GM12878 (cell line): ENCODE data around the gene CIPC. TPM values are rescaled to one million over a fixed set of nuclear protein-coding genes. Genes with fewer than 3 reads are reported as not detected.

Experiments used
- ATAC-seq: fragments of 200-7000 bp; cut with Tn5 transposase; 3 replicates; pipeline ENCODE4 v1.9.1; 2020; ENCODE audit warnings: mild to moderate bottlenecking, moderate library complexity
- BruUV-seq: library from RNA; stranded (reverse); fragments of 400-500 nt; replicated peaks from 2 replicates; lab custom pipeline; 2021; lab: Mats Ljungman, UMichigan
- CTCF ChIA-PET: fragments of 300-600 bp; sonication (Branson Sonifier 250); formaldehyde crosslinking; extraction: SDS; loops from one replicate; lab custom pipeline; 2021; ENCODE audit warnings: inconsistent platforms; lab: Yijun Ruan, JAX
- POLR2A ChIA-PET: fragments of 350-600 bp; formaldehyde crosslinking; extraction: SDS; loops from one replicate; lab custom pipeline; 2021; ENCODE audit warnings: inconsistent platforms; lab: Charles Lee
- RAD21 ChIA-PET: fragments of 300-600 bp; sonication (Branson Sonifier 250); formaldehyde crosslinking; loops from one replicate; lab custom pipeline; 2023; ENCODE audit warnings: antibody characterized with exemption; ENCODE audit not compliant: unreplicated experiment; lab: Charles Lee
- SMC1A ChIA-PET: fragments of 300-600 bp; sonication (Branson Sonifier 250); formaldehyde crosslinking; loops from one replicate; lab custom pipeline; 2023; ENCODE audit not compliant: unreplicated experiment, uncharacterized antibody; lab: Charles Lee
- DNase-seq: peaks from one replicate; pipeline ENCODE4 v3.0.0-alpha.2; 2011; ENCODE audit warnings: low read depth, low spot score
- FAIRE-seq: peaks from 3 replicates; lab custom pipeline; 2011; peaks lifted over from hg19 to GRCh38; lab: Jason Lieb, UNC
- H2AFZ ChIP-seq: 2 replicates; pipeline ENCODE4 v1.6.0; 2011; ENCODE audit warnings: low read depth, low read length, control low read depth; ENCODE audit not compliant: control insufficient read depth
- H3K27ac ChIP-seq: 2 replicates; pipeline ENCODE4 v1.5.1; 2011; ENCODE audit warnings: control low read depth; ENCODE audit not compliant: control insufficient read depth, insufficient read depth
- H3K27me3 ChIP-seq, 2 experiments: replicated peaks in 1 of 2; 2 replicates each; pipeline versions ENCODE4 v1.6.0 to v1.6.1; 2011; ENCODE audit warnings: low read length in 1 of 2; ENCODE audit not compliant: control insufficient read depth in 2 of 2, insufficient read depth in 2 of 2
- H3K36me3 ChIP-seq, 2 experiments: 2 replicates each; pipeline ENCODE4 v1.5.1; 2011; ENCODE audit warnings: low read length in 1 of 2; ENCODE audit not compliant: control insufficient read depth in 2 of 2, insufficient read depth in 2 of 2
- H3K4me1 ChIP-seq: 2 replicates; pipeline ENCODE4 v1.6.1; 2011; ENCODE audit warnings: mild to moderate bottlenecking, low read length, moderate library complexity, mixed read lengths; ENCODE audit not compliant: control insufficient read depth, insufficient read depth
- H3K4me2 ChIP-seq: 2 replicates; pipeline ENCODE4 v1.6.0; 2011; ENCODE audit warnings: control low read depth; ENCODE audit not compliant: control insufficient read depth, insufficient read depth
- H3K4me3 ChIP-seq: fragments of 200-600 bp; sonication (generic); 2 replicates; pipeline ENCODE4 v1.5.1; 2016
- H3K79me2 ChIP-seq: 2 replicates; pipeline ENCODE4 v1.6.0; 2011; ENCODE audit warnings: low read length; ENCODE audit not compliant: control insufficient read depth, insufficient read depth
- H3K9ac ChIP-seq: 2 replicates; pipeline ENCODE4 v1.8.0; 2011; ENCODE audit warnings: low read length, control low read depth, mixed read lengths; ENCODE audit not compliant: control insufficient read depth, insufficient read depth
- H3K9me3 ChIP-seq: replicated peaks from 3 replicates; pipeline ENCODE4 v1.5.1; 2011; ENCODE audit warnings: mild to moderate bottlenecking, low read length; ENCODE audit not compliant: control insufficient read depth, insufficient read depth
- H4K20me1 ChIP-seq: 2 replicates; pipeline ENCODE4 v1.6.0; 2011; ENCODE audit not compliant: control insufficient read depth, insufficient read depth
- CEBPB ChIP-seq, 2 experiments: fragments of 150-350 bp in 1 of 2; IDR thresholded peaks; 2 replicates each; pipeline ENCODE4 v1.6.1; 2012 to 2014; ENCODE audit warnings: low read depth in 2 of 2, low read length in 2 of 2, borderline replicate concordance in 1 of 2, inconsistent platforms in 1 of 2
- TCF12 ChIP-seq: IDR thresholded peaks from 2 replicates; pipeline ENCODE4 v1.6.1; 2011; ENCODE audit warnings: low read depth, mild to moderate bottlenecking, low read length
- WGBS: methylation state at CpG from one replicate; pipeline ENCODE4 v1.1.6; 2016; ENCODE audit warnings: low lambda C conversion rate; ENCODE audit not compliant: insufficient replicate concordance, insufficient coverage; ENCODE audit errors: missing lambda C conversion rate; 5-methylcytosine and 5-hydroxymethylcytosine counted together
- in situ Hi-C: fragments of 300-500 bp; cut with MboI; formaldehyde crosslinking; loops from 9 replicates; pipeline ENCODE4 v1.14.3; 2018; ENCODE audit warnings: mixed read lengths
- intact Hi-C: fragments of 100-400 bp; cut with micrococcal nuclease; formaldehyde crosslinking; loops from one replicate; pipeline ENCODE4 v1.14.2; 2022; ENCODE audit not compliant: unreplicated experiment
- polyA plus RNA-seq, 11 experiments: library from polyadenylated mRNA; depleted of rRNA in 4 of 11; unstranded in 6 of 11; stranded (reverse) in 5 of 11; fragments of >200 nt; fragmentation: Nextera tagmentation in 4 of 11; fragmentation: Illumina TruSeq in 1 of 11; extraction: Ambion mirVana in 4 of 11; extraction: Trizol in 1 of 11; gene quantifications; 1 replicate in 1 of 11; 2 replicates in 10 of 11; pipeline versions ENCODE4 v1.2.1 to v1.2.3, GENCODE V29; 2011 to 2016; ENCODE audit warnings: inconsistent platforms in 2 of 11, missing spikeins in 2 of 11, low read depth in 1 of 11
- total RNA-seq, 4 experiments: library from RNA; depleted of rRNA in 3 of 4; stranded (reverse); fragments of >200 nt in 3 of 4; fragmentation: Illumina TruSeq in 1 of 4; extraction: Trizol in 1 of 4; gene quantifications; 2 replicates each; pipeline versions ENCODE4 v1.2.1 to v1.2.3, GENCODE V29; 2013 to 2021
- TF ChIP-seq, protein P1 (sequence below): IDR thresholded peaks from 2 replicates; pipeline ENCODE4 v1.6.1; 2011; ENCODE audit warnings: low read depth, mild to moderate bottlenecking, low read length, moderate library complexity, borderline replicate concordance; ENCODE audit errors: extremely low read depth

The CIPC gene
- total and polyA plus RNA-seq, 10 of the 15 experiments (the other 5 are each of a cell fraction or from before 2014, with no cell fraction given): 5.6 to 29.5 (median 16.5) TPM

DNA sequence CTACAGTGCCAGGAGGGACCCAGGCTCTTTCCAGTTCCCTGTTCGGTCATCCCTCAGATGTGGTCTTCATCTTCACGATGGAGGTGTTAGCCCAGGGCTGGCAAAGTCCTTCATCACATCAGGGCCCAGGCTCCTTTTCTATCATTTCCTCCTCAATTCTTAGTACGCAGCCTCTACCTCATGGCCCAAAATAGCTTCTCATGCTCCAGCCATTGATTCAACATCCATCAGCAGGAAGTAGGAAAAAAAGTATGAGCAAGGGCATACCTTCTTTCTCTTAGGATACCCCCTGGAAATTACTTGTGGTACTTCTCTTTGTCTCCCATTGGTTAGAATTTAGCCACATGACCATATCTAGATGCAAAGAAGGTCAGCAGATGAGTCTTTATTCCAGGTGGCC lies 55.7 kb downstream of the CIPC start:
- CTCF ChIA-PET: interaction anchor here (0.8 to 7.7 kb wide), 11 partner anchors 11 to 281 kb away, joined by 3 to 159 read pairs (median 4); partner anchors contain the start of gene ZDHHC22
- no peak overlapping the region for H3K27ac ChIP-seq
- TF ChIP-seq CEBPB (IDR thresholded peaks at IDR 0.05; ENCODE audit: borderline replicate concordance in 1 of 2, low read depth in 2 of 2, low read length in 2 of 2): no peak
- TF ChIP-seq, protein P1, sequence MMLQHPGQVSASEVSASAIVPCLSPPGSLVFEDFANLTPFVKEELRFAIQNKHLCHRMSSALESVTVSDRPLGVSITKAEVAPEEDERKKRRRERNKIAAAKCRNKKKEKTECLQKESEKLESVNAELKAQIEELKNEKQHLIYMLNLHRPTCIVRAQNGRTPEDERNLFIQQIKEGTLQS: no peak
- TF ChIP-seq, all 136 proteins: peak for 0
- Histone ChIP-seq H3K4me3 (no peak overlapping the region), H3K9ac (no peak overlapping the region), H3K36me3 (no peaks in the 10 kb centered on the region), H2AFZ (no peak overlapping the region), H3K4me2 (no peak overlapping the region), H3K4me1 (no peaks in the 10 kb centered on the region), H3K9me3 (no peaks in the 10 kb centered on the region), H3K79me2 (no peaks in the 10 kb centered on the region), H4K20me1 (no peaks in the 10 kb centered on the region), H3K27me3 (no peaks in the 10 kb centered on the region; a peak in 1 of 4 replicates)
- WGBS: 31% methylated on average over 3 of the region's 3 CpGs
- ChIA-PET RAD21 (interaction anchor here (0.9 to 3.4 kb wide), 4 partner anchors 59 to 281 kb away, joined by 3 to 48 read pairs (median 18); no protein-coding TSS in a partner anchor), SMC1A (interaction anchor here (0.7 to 4.5 kb wide), 3 partner anchors 14 to 162 kb away, joined by 3 to 45 read pairs (median 5); no protein-coding TSS in a partner anchor), POLR2A (no interaction called here)
- BruUV-seq: no TSS peak
- ATAC-seq (no peak), FAIRE-seq (no peak), DNase-seq (no peak)
- intact Hi-C loops (loop anchor here (2.0 to 10.0 kb wide), 4 partner anchors 58 to 391 kb away; partner anchors contain the start of genes AHSA1 and VIPAS39), in situ Hi-C loops (loop anchor here (5.0 kb wide), 1 partner anchor 163 kb away; no protein-coding TSS in a partner anchor)

DNA sequence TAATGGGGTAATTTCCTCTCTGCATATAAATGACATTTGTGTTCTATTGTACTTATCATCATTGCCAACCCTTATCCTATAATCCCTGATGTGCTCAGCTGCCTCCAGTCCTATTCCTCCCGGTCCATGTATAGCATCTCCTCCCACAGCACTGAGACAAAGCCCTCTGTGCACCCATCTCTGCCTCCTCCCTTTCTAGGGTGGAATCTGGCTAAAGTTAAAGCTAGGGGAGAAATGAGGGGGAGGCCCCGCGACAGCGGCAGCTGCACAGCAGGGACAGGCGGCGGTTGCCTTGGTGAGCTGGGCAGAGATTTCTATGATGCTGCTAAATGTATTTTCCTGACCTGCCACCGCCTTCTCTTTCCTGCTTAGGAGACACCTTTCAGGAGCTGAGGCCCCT lies 56.4 kb downstream of the CIPC start:
- Histone ChIP-seq H3K79me2 (no peaks in the 10 kb centered on the region), H4K20me1 (no peaks in the 10 kb centered on the region), H3K4me2 (no peak overlapping the region), H3K4me1 (no peaks in the 10 kb centered on the region), H3K27ac (no peak overlapping the region), H3K36me3 (no peaks in the 10 kb centered on the region), H3K27me3 (no peaks in the 10 kb centered on the region; a peak in 1 of 4 replicates), H3K9ac (no peak overlapping the region), H3K4me3 (no peak overlapping the region), H2AFZ (no peak overlapping the region), H3K9me3 (no peaks in the 10 kb centered on the region)
- DNase-seq: no peak
- FAIRE-seq: no peak
- ATAC-seq: no peak
- TF ChIP-seq TCF12: no peak
- WGBS: 58% methylated on average over 7 of the region's 7 CpGs
- in situ Hi-C loops (loop anchor here (5.0 kb wide), 1 partner anchor 163 kb away; no protein-coding TSS in a partner anchor), intact Hi-C loops (loop anchor here (5.0 to 10.0 kb wide), 3 partner anchors 58 to 390 kb away; partner anchors contain the start of genes AHSA1 and VIPAS39)
- BruUV-seq: no TSS peak
- RAD21 ChIA-PET: no interaction called here
- POLR2A ChIA-PET: no interaction called here
- CTCF ChIA-PET: interaction anchor here (0.6 to 7.7 kb wide), 8 partner anchors 12 to 279 kb away, joined by 3 to 159 read pairs (median 4); partner anchors contain the start of gene ZDHHC22
- SMC1A ChIA-PET: interaction anchor here (1.1 to 4.5 kb wide), 2 partner anchors 59 to 161 kb away, joined by 5 to 45 read pairs; no protein-coding TSS in a partner anchor
